ENCODE measurements around the gene OR2W3. TPM values are rescaled to one million over a fixed set of nuclear protein-coding genes. Genes with fewer than 3 reads are reported as not detected.

Gene OR2W3
- total and polyA plus RNA-seq, 2 of the 8 experiments (the other 6 are each of a cell fraction or from before 2014, with no cell fraction given): 0.12 to 1.1 TPM

GRCh38 chr1:247904122-247904521 is 8.7 kb downstream of the OR2W3 start:
- no peak overlapping the region for H3K4ac ChIP-seq (replicated peaks; ENCODE audit: insufficient read length, low read depth, low read length)
- no peak overlapping the region for H3K14ac ChIP-seq (ENCODE audit: insufficient read length)
- POLR2A ChIA-PET (ENCODE audit: partially characterized antibody): no interaction called here
- no peaks in the 10 kb centered on the region for H4K20me1 ChIP-seq (replicated peaks in 1 of 2; ENCODE audit: control insufficient read depth in 1 of 2, insufficient read depth in 2 of 2, low read length in 2 of 2)
- no peak overlapping the region for H4K5ac ChIP-seq (ENCODE audit: insufficient read length, low read depth, low read length)
- no peaks in the 10 kb centered on the region for H3K79me2 ChIP-seq (ENCODE audit: control insufficient read depth in 1 of 2, insufficient read depth in 2 of 2, low read length in 2 of 2)
- no peak for TF ChIP-seq HDAC2 (IDR thresholded peaks at IDR 0.05; ENCODE audit: borderline replicate concordance in 1 of 2, low read depth in 2 of 2, low read length in 2 of 2)
- no peak for TF ChIP-seq KDM5A (IDR thresholded peaks at IDR 0.05; ENCODE audit: low read length)
- no peak for TF ChIP-seq SP1 (IDR thresholded peaks at IDR 0.05; ENCODE audit: low read depth, low read length)
- no peak for TF ChIP-seq CHD1 (IDR thresholded peaks at IDR 0.05; ENCODE audit: low read depth, low read length)
- no peak for TF ChIP-seq E2F6 (IDR thresholded peaks at IDR 0.05)
- TF ChIP-seq ASH2L (IDR thresholded peaks at IDR 0.05; ENCODE audit: low read length): no peak
- TF ChIP-seq HDAC6 (IDR thresholded peaks at IDR 0.05; ENCODE audit: low read depth, low read length): no peak
- no peak for TF ChIP-seq SP2 (IDR thresholded peaks at IDR 0.05; ENCODE audit: low read length)
- TF ChIP-seq, protein P1, sequence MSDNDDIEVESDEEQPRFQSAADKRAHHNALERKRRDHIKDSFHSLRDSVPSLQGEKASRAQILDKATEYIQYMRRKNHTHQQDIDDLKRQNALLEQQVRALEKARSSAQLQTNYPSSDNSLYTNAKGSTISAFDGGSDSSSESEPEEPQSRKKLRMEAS (IDR thresholded peaks at IDR 0.05): no peak
- no peak for TF ChIP-seq SIX5 (IDR thresholded peaks at IDR 0.05; ENCODE audit: low read depth, low read length)
- no peak for TF ChIP-seq KDM1A (IDR thresholded peaks at IDR 0.05; ENCODE audit: borderline replicate concordance, low read length)
- TF ChIP-seq, protein P2, sequence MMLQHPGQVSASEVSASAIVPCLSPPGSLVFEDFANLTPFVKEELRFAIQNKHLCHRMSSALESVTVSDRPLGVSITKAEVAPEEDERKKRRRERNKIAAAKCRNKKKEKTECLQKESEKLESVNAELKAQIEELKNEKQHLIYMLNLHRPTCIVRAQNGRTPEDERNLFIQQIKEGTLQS (IDR thresholded peaks at IDR 0.05; ENCODE audit: insufficient read depth, low read depth, low read length): no peak
- peaks cover 26 to 53% of the 10 kb centered on the region in 2 experiments; a peak in 3 of 4 replicates for H3K9me3 ChIP-seq (ENCODE audit: insufficient read depth in 2 of 2, low read depth in 1 of 2, low read length in 1 of 2)
- no peak overlapping the region for H3K18ac ChIP-seq (ENCODE audit: extremely low read depth, low read length)
- no peak overlapping the region for H2BK120ac ChIP-seq (replicated peaks; ENCODE audit: low read depth, low read length)
- no peak overlapping the region for H2BK12ac ChIP-seq (ENCODE audit: low read depth, low read length)
- CTCF ChIA-PET (ENCODE audit: partially characterized antibody): no interaction called here
- H3K4me3 ChIP-seq (ENCODE audit: extremely low read depth in 1 of 4, insufficient read depth in 2 of 4, low read depth in 3 of 4, low read length in 4 of 4): no peak overlapping the region
- H2AFZ ChIP-seq (ENCODE audit: low read length): no peak overlapping the region
- no peak overlapping the region for H3K56ac ChIP-seq (replicated peaks; ENCODE audit: insufficient read length, low read depth, low read length)
- no peak overlapping the region for H4K91ac ChIP-seq (replicated peaks; ENCODE audit: insufficient read length, low read length)
- no peak overlapping the region for H2BK5ac ChIP-seq (ENCODE audit: low read depth, low read length)
- no peaks in the 10 kb centered on the region; a peak in 1 of 7 replicates for H3K4me1 ChIP-seq (replicated peaks in 1 of 4; ENCODE audit: control insufficient read depth in 3 of 4, insufficient read depth in 4 of 4, low read length in 3 of 4)
- no peaks in the 10 kb centered on the region for H3K36me3 ChIP-seq (ENCODE audit: control insufficient read depth in 2 of 4, insufficient read depth in 4 of 4, low read length in 3 of 4)
- H4K8ac ChIP-seq (ENCODE audit: extremely low read depth, insufficient read depth, low read length): no peak overlapping the region
- no peak overlapping the region for H3K23ac ChIP-seq (ENCODE audit: insufficient read length)
- no peak overlapping the region for H3K4me2 ChIP-seq (ENCODE audit: insufficient read depth in 1 of 2, low read depth in 2 of 2, low read length in 2 of 2)
- WGBS, 2 experiments (ENCODE audit: extremely low coverage in 1 of 2, insufficient coverage in 1 of 2, insufficient read length in 1 of 2, insufficient replicate concordance in 2 of 2, low coverage in 1 of 2, low lambda C conversion rate in 2 of 2, missing lambda C conversion rate in 1 of 2): 73% methylated on average over 5 of the region's 6 CpGs; no CpG with 5 or more reads in 1 of the 2 experiments
- no peak overlapping the region for H2BK20ac ChIP-seq (ENCODE audit: low read length)
- DNase-seq (ENCODE audit: low read depth in 1 of 2, low spot score in 2 of 2): no peak
- H3K27ac ChIP-seq (ENCODE audit: low read depth, low read length): no peak overlapping the region
- no peak for FAIRE-seq
- H2BK15ac ChIP-seq (ENCODE audit: low read length): no peak overlapping the region
- H3K79me1 ChIP-seq (ENCODE audit: low read depth, low read length): no peaks in the 10 kb centered on the region
- H3K9ac ChIP-seq (replicated peaks in 1 of 4; ENCODE audit: extremely low read depth in 1 of 4, low read depth in 3 of 4, low read length in 3 of 4): no peak overlapping the region
- no peaks in the 10 kb centered on the region for H3K23me2 ChIP-seq (ENCODE audit: low read depth, low read length)
- H2AK5ac ChIP-seq (ENCODE audit: low read depth, low read length): no peak overlapping the region
- H3K27me3 ChIP-seq (replicated peaks in 1 of 4; ENCODE audit: control insufficient read depth in 3 of 4, extremely low read depth in 1 of 4, insufficient read depth in 3 of 4, low read length in 3 of 4): no peaks in the 10 kb centered on the region

Measured in H1 (cell line).